ENCODE results near the gene KBTBD4.
"Not testable (repeated sequence)": the region's sequence is repeated elsewhere in the genome, so short reads cannot be mapped to it uniquely, and the experiment has no call there.

Gene KBTBD4

GRCh38 chr11:47591764-47592163 lies 13.0 kb upstream of the KBTBD4 start:
- in situ Hi-C loops (cut with MboI; ENCODE audit: low sequenced_read_pairs): no loop called here

GRCh38 chr11:47589977-47590861 lies 11.4 kb upstream of the KBTBD4 start:
- in situ Hi-C loops (cut with MboI; ENCODE audit: low sequenced_read_pairs): no loop called here

- in situ Hi-C loops (cut with MboI; ENCODE audit: low sequenced_read_pairs): no loop called here
These were observed 10.8 kb upstream of the KBTBD4 start for GRCh38 chr11:47589584-47589976.

DNA sequence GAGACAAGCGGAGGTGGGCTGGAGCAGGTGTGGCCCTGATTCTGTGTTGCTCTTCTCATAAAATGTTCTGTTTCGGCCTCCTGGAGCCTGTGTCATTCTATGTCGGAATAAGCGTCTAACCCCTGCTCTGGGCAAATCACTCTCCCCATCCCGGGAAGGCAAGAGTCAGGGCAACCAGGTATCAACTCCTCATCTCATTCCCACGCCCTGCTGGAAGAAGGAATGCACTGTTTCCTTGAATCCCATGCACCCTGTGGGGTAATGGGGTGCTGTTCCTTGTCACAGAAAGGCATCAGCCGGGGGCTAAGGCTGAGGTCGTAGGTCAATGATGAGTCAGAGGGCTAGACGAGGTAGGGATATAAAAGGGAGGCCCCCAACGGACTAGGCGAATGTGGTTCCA lies 10.3 kb upstream of the KBTBD4 start:
- in situ Hi-C loops (cut with MboI; ENCODE audit: low sequenced_read_pairs): no loop called here

- in situ Hi-C loops (cut with MboI; ENCODE audit: low sequenced_read_pairs): no loop called here
These were observed 9.1 kb upstream of the KBTBD4 start for GRCh38 chr11:47587723-47588326.

- in situ Hi-C loops (cut with MboI; ENCODE audit: low sequenced_read_pairs): no loop called here
These were observed 8.4 kb upstream of the KBTBD4 start for GRCh38 chr11:47587039-47587716.

DNA sequence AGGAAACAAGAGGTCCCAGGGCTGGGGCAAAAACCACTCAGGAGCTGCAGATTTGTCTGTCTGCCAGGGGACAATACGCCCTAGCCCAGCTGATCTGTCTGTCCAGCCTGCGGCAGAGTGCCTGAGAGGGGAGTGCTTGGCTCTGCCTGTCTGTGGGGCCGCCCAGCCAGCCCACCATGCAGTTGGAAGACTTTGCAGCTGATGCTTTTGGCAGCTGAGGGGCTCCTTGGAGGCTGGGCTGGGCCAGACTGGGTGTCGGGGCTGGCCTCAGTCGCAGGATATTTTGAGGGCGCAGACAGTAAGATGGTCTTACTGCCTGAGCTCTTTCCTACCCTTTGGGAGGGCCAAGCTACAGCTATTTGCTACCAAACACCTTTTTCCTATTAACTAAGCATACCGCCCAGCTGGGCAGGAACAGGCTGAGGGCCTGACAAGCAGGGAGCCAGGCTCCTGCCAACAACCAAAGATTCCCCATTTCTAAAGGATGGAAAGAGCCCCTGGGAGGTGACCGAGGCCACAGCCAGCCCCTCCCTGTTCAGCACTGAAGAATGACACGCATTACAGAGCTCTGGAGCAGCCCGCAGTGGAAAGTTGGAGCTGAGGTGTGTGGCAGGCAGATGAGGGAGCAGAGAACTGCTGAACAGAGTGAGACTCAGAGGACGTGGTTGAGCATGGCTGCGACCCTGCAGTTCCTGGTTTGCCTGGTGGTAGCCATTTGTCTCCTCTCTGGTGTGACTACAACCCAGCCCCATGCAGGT lies 7.5 kb upstream of the KBTBD4 start, which contains the start of gene FAM180B:
Gene FAM180B (plus strand): TSS at position 581 of the 758 bp plus-strand sequence. CDS start 91 bp downstream, at position 672.
- in situ Hi-C loops (cut with MboI; ENCODE audit: low sequenced_read_pairs): no loop called here

DNA sequence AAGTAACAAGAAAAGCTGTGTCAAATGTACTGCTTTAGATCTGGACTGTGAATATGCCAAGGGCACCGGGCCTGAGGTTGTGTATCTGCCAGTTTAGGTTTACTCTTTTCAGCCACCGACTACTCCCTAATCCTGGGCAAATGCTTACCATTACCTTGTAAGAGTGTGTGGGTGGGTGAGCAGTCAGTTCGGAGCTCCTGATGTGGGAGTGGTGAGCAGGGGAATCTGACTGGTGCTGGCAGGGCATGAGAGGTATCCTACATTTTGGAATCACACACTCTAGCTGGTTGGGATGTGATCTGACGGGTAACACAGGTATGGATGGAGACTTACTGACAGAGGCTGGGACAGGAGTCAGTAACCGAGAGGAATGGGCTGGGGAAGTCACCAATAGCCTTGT lies 5.1 kb upstream of the KBTBD4 start:
- in situ Hi-C loops (cut with MboI; ENCODE audit: low sequenced_read_pairs): no loop called here

- in situ Hi-C loops (cut with MboI; ENCODE audit: low sequenced_read_pairs): no loop called here
These were observed 1.2 kb downstream of the KBTBD4 start for GRCh38 chr11:47577460-47578041.

DNA sequence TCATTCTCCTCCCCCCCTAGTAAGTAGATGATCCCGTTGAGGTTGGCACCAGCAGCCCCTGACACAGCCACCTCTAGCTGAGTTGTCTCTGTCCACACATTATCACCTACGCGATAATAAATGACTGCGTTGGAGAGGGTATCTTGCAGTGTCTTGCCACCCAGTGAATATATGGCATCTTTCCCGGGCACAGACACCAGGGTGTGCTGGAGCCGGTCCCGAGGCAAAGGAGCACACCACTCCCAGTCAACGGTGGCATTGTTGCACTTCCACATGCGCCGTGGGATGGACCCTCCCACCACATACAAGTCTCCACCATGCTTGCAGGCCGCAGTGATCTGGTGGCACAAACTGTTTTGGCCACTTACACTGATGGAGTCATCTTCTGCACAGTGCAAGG lies 5.4 kb downstream of the KBTBD4 start:
- in situ Hi-C loops (cut with MboI; ENCODE audit: low sequenced_read_pairs): no loop called here

DNA sequence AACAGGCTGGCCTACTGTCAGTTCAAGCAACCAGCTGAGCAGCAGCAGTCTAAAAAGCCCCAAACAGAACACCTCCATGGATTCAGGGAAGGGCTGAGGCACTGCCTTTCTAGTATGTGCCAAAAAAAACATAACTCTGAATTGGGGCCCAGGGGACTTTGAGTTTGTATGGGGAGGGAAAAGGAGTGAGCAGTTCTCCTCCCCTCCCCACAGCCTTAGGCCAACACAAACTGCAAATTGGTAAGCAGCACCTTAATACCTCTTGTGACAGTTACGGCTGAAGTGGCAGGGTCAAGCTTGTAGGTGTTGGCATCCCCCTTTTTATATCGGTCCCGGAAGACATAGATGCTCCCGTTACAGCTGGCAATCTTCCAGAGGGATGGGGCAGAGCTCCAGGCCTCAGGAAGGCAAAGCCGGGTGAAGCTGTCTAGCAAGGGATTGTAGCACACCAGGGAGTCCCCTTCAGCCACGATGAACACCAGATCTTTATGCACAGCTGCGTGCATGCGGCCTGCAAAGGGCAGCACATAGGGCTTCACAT lies 6.0 kb downstream of the KBTBD4 start:
- in situ Hi-C loops (cut with MboI; ENCODE audit: low sequenced_read_pairs): no loop called here

DNA sequence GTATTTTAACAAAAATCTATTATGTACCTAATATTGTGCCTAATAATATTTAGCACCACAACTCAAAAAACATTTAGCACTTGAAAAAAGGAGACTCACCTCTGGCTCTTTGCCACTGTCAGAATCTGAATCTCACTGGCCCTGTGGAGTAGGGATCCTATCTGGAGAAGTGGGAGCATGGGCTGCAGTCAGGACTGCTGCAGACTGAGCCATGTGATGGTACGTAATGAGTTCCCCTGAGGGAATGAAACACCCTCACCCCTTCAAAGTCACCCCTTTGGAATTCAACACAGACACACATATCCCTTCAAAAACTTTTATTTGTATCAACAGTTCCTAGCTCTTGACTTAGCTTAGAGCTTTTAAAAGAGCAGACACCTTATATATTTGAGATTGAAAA lies 6.9 kb downstream of the KBTBD4 start:
- in situ Hi-C loops (cut with MboI; ENCODE audit: low sequenced_read_pairs): no loop called here

- in situ Hi-C loops (cut with MboI; ENCODE audit: low sequenced_read_pairs): no loop called here
These were observed 7.4 kb downstream of the KBTBD4 start for GRCh38 chr11:47571357-47571729.

- in situ Hi-C loops (cut with MboI; ENCODE audit: low sequenced_read_pairs): no loop called here
These were observed 8.0 kb downstream of the KBTBD4 start for GRCh38 chr11:47570651-47571356.

- in situ Hi-C loops (cut with MboI; ENCODE audit: low sequenced_read_pairs): no loop called here
These were observed 9.1 kb downstream of the KBTBD4 start for GRCh38 chr11:47569646-47570045.

DNA sequence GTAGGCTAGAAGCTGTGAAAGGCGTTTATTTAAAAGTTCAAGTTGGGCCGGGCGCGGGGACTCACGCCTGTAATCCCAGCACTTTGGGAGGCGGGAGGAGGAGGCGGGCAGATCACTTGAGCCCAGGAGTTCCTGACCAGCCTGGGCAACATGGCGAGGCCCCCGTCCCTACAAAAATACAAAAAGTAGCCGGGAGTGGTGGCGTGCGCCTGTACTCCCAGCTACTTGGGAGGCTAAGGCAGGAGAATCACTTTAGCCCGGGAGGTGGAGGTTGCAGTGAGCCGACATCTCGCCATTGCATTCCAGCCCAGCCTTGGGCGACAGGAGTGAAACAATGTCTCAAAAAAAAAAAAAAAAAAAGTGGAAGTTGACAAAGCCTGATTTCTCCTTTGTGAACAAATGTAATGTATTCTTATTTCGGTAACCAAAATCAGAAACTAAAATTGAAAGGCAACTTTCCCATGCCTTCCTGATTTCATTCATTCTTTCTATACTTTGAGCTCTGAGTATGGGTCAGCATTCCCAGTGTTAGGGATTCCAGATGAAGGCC lies 12.5 kb downstream of the KBTBD4 start:
- in situ Hi-C loops (cut with MboI; ENCODE audit: low sequenced_read_pairs): no loop called here

- in situ Hi-C loops (cut with MboI; ENCODE audit: low sequenced_read_pairs): no loop called here
These were observed 13.2 kb downstream of the KBTBD4 start, which contains the start of gene PTPMT1 for GRCh38 chr11:47565340-47566148. Gene PTPMT1, plus strand, starts transcription at chr11:47565599. Its CDS starts 24 bp downstream, at chr11:47565623.

DNA sequence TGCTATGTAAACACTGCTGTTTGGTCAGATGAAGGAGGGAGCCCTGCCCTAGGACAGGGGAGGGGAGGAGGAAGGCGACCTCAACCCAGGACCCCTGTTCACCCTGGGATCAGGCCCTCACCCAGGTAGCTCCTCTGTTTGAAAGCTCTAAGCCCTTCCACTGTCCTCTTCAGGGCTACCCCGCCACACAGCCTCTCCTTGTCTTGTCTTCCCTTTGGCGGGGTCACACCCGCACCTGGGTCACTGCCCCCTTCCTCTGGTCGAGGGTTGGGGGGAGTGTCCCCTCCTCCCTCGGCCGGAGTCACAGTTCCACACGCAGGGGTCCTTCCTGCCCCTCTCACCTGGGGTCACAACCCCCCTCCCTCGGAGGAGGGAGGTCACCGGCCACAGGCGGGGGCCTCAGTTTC lies 13.8 kb downstream of the KBTBD4 start:
- in situ Hi-C loops (cut with MboI; ENCODE audit: low sequenced_read_pairs): no loop called here

- in situ Hi-C loops (cut with MboI; ENCODE audit: low sequenced_read_pairs): not testable (repeated sequence)
These were observed 14.4 kb downstream of the KBTBD4 start for GRCh38 chr11:47564366-47564765.

Measured in hTERT RPE-1 (cell line).